DMS153 treated with DMSO at 0.1 percent for 48 hours (cell line): Measurements from ENCODE around the gene BCDIN3D.
A peak's percentile ranks its signal among the peaks of the same experiment; 100 is the strongest.
"Not testable (repeated sequence)": the region's sequence is repeated elsewhere in the genome, so short reads cannot be mapped to it uniquely, and the experiment has no call there.

Experiments
- DNase-seq: peaks from one replicate; lab custom pipeline; 2025; ENCODE audit not compliant: unreplicated experiment; lab: John Stamatoyannopoulos, UW

Gene BCDIN3D

DNA sequence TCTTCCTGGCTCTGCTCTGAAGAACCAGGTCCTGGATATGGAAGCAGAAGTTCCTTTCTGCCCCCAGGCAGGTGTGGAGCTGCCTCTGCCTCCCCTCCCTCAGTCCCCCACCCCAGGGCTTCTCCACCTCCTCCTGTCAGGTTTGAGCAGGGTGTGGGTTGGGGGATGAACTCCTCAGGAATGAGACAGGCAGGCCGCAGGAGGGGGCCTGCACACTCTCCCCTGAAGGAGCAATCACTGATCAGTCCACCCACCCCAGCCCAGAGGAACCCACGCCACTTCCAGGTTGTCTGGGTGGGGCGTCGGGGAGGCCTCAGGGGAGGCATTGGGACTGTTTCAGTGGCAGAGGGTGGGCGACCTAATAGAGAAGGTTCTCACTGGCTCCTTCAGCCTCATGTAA lies 34.2 kb upstream of the BCDIN3D start:
- no peak for DNase-seq

DNA sequence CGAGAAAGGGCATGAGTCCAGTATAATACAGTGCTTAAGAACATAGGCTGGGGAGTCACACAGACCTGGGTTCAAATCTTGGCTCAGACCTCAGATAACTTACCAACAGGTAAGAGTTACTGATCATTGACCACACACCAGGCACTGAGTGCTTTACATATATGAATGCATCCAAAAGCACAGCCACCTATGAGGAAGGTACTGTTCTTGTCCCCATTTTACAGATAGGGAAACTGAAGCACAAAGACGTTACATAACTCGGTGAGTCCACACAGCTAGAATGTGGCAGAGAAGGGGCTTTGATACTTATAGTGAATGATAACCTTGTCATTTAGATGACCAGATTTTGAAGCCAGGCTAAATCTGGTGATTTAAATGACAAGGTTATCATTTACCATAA lies 33.2 kb upstream of the BCDIN3D start:
- no peak for DNase-seq

DNA sequence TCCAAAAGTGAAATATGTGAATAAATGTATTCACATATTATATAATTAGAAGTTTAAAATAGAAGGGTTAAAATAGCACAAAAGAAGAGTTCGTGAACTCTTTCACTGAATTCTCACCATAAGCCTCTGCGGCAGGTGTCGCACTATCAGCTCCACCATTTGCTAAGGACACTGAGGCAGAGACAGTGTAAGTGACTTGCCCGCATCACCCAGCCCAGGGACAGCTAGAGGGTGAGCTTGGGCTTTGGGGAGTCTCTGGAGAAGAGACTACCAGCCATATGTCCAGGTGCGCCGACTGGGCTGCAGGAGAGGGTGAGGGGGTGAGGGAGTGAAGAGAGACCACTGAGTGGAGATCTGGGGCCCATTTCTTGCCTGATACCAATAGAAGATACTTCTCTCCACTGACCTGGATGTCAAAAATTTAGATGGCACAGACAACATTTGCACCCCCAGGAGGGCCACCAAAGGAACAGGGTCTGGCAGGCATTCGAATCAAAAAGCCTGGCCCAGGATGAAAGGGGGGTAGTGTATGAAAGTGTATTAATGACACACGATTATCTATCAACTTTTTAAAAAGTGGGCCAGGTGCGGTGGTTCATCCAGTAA lies 32.3 kb upstream of the BCDIN3D start:
- DNase-seq, result no peak

DNA sequence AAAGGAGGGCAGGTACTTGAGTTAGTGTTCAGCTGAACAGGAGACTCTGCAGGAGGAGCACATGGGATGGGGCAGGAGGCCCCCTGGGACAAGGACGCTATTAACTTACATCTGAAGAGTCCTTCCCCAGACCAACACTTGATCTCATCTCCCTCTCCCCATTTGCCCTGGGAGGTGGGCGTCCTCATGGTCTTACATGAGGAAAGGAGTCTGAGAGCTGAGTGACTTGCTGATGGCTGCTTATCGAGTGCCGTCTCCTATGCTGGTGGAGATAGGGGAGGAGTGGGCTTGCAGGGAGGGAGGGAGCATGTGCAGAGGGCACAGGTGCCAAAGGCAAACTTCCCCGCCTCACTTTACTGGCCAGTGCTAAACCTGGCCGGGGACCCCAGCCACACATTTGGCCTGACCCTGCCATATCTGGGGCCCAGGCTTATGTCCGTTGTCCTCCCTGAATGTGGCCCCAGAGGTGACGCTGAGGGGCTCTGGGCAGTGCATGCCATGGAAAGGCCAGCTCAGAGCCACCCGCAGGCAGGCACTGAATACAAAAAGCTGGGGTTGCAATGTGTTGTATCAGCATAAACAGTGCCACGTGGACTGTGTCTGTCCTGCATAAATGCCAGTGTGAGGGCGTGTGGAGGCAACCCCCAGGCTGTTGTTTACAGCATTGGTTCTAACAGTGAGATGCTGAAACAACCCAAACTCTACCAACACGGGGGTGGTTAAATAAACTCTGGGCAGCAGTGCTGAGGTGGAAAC lies 31.4 kb upstream of the BCDIN3D start:
- no peak for DNase-seq

DNA sequence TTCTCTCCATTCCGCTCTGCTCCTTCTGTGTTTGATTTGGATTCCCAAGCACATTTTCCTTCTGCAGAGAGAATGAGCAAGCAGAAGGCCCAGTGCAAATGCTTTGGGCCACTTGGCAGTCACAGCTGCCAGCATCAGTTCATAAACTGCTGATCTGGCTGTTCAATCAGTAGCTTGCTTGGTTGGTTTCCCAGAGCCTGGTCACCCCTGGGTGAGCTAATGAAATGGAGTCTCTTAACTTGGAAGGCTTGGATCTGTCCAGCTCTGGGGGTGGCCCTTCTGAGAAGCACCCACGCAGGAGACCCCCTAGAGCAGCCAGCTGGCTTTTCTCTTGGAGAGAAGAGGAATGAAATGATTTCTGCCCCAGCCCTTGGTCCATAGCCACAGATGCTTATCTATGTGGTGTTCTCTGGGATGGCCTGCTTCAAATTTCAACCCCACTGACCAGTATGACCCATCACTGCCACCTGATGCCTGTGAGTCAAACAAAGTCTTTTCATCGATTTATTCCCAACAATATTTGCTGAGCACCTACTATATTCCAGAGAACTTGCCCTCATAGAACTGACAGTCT lies 30.5 kb upstream of the BCDIN3D start:
- DNase-seq, result no peak

DNA sequence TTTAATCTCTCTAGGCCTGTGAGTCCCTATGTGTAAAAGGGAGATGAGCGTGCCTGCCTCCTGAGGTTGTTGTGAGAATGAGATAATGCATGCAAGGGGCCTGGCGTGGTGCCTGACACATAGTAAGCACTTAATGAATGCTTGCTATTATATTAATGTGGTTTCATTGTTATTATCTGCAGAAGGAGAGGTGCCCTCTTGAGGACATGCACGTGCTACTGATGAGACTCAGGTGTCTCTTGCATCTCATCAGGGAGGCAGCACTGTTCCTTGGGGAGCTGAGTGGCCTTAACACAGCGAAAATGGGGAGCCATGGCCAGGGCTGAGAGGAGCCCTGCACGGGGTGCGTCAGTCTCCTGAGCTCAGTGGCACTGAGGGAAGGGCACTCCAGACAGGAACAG lies 29.9 kb upstream of the BCDIN3D start:
- DNase-seq, result no peak

DNA sequence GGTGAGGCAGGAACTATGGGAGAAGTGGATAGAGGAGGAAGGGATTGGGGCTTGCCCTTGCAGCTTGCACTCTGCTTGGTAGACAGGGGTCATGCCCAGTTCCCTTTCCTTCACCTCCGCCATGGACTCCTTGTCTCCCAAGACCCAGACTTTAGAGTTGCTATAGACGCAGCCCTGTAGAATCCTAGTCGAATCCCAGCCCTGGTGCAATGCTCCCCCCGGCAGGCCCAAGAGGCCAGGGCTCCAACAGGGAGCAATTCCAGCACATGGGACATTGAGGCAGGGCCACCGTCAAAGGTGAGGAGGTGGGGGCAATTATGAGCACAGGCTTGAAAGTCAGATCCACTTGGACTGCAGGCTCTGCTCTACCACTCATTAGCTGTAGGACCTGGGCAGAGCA lies 29.5 kb upstream of the BCDIN3D start:
- DNase-seq, result no peak

DNA sequence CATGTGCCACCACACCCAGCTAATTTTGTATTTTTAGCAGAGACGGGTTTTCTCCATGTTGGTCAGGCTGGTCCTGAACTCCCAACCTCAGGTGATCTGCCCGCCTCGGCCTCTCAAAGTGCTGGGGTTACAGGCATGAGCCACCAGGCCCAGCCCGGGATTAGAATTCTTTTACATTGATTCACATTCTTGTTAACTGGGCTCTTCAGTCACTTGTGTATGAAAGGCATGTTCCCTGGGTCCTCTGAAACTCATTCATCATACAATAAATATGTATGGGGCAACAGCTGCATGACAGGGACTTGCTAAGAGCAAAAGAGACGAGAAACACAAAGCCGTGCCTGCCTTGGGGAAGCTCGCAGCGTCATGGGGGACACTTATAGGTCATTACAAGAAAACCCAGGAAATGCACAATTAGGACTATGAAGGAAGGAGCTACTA lies 28.9 kb upstream of the BCDIN3D start:
- not testable (repeated sequence) for DNase-seq

DNA sequence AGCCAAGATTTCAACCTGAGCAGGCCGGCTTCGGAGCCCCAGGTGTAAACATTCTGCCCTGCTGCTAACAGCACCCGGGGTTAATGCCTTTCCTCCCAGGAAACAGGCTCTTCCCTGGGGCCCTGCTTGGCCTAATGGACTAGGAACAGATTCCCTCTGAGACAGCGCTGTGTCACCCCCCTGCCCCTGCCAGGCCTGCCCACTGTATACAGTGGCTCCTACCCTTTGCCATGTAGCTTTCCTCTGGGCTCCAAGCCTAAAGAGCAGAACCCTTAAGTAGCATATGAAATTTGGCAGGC lies 28.3 kb upstream of the BCDIN3D start:
- DNase-seq, result no peak

DNA sequence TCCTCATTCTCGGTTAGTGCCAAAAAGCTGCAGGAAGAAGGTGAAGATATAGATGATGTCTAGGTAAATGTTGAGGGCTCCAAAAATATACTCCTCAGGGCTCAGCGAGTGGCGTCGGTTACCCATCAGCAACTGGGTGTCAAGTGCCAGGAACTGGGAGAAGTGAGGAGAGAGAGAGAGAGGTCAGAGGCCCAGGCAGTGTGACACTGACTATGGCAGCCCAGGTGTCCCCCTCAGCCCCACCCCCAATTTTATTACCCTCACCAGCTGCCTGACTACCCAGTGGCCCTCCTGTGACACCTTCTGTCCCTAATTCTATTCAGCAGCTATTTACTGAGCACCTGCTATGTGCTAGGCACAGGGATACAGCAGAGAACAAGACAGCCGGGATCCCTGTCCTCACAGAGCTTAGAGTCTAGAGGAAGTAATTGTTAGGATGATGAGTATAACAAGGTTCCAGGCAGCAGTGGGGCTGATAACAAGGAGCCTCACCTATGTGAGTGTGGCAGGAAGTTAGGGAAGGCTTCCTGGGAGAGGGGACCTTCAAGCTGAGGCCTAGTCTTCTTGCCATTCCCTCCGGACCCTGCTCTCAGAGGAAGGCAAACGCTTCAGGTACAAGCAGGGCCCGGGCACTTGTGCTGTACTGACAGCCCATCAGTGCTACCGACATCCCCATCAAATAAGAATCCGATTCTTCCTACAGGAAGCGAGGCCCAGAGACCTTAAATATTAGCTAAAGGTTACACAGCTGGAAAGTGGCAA lies 27.8 kb upstream of the BCDIN3D start:
- no peak for DNase-seq

DNA sequence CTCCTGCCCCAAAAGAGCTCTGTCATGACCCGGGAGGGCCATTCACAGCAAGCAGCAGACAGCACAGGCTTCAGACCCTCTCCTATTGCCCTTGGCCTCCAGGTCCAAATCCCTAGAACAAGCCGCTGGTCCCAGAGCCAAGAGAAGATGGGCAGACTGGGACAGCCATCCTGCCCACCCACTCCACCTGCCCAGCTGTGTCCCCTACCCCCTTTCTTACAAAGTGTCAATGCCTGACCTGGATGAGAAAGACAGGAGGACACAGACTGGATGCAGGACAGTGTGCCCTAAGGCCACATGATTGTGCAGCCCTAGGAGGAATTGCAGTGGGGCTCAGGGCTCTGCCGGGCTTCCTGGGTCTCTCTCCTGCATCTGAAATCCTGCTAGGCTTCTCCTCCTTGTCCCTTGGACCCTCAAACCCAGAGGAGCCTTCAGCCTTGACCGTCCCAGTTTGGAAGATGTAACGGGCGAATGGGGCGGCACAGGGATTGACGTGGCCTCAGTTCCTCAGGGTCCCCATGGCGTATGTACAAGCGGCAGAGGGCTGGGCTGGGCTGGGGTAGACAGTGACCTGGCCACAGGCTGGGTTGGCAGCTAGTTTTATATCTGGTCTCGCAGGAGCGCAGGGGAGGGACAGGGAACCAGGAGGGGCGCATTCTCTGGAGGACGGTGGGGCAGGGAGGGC lies 27.1 kb upstream of the BCDIN3D start:
- no peak for DNase-seq

DNA sequence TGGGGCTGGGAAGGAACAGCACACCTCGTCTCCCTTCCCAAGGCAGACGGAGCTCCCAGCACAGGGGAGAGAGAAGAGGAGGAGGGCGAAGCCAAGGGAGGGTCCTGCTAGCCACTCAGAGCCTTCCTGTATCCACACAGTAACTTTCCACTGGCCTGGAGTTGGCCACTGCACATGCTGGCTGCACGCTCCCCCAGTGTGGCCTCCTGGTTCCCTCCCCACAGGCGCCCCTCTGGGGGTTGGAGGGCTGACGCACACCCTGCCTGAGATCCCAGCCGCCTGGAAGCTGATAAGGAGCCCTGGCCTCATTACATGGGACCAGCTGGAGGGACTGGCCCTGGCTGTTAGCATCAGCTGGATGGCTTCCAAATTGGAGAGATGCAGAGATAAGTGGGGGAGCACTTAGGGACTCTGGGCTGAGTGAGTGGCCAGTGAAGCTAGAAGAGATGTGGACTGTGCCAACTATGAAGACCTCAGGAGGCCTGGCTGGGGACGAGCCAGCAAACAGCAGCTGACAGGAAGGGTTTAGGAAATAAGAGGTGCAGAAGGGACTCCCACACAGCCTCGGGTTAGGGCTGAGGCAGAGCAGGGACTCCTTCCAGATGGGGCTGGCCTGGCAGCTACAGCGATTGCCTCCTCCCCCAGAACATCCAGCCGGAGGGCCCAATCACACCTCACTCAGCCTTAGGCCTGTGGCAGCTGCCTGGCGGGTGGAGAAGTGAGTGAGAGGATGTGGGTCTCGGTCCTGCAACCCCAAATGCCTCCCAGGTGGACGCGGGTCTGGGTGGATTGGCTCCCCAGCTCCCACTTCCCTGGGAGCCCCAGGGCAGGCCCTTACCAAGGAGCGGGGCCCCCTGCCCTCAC lies 26.3 kb upstream of the BCDIN3D start:
- DNase-seq, result peak; percentile 42

DNA sequence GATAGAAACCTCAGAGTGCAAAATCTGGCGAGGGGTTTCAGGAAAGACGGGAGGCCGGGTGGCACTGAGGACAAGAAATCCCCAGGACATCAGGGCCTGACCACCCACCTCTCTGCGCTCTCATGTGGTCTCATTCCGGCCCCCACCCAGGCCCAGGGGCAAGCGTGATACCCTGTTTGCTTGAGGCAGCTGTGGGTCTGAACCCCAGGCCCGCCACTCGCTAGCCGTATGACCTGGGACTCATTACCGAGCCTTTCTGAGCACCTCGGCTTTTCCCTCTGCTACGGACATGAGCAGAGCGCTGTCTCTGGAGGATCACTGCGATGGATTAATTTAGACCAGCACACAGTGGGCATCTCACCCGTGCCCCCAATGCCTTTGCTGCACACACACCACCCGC lies 25.5 kb upstream of the BCDIN3D start:
- no peak for DNase-seq

DNA sequence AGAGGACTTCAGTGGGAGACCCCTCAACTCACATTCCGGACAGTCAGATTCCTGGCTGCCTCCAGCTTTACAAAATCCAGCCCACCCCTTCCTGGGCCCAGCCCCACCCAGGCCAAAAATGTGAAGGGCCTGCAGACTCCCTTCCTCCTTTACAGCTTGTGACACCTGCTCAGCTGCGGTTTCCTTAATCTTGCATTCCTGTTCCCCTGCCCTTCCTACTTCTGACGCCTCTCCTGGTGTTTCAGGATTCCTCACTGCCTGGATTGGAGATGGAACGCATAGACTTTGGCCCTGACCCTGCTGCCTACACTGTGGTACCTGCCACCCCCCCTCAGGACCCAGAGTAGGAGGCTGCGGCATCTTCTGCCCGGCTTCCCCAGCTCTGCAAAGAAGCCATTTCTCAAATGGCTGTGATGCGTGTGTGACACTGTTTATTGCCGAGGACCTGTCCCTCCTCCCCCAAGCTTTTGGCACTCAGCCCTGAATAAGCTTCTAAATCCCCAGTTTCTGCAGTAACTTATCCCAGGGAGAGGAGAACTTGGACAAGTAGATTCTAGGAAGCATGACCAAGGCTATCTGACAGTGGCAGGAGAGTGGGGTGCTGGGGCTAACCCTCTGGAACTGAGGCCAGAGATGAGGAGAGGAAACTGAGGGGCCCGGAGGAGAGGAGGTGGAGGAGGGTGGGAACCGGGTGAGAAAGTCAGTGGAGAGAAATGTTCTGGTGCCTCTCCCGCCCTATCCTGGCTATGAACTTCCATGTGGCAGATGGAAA lies 24.9 kb upstream of the BCDIN3D start:
- no peak for DNase-seq

DNA sequence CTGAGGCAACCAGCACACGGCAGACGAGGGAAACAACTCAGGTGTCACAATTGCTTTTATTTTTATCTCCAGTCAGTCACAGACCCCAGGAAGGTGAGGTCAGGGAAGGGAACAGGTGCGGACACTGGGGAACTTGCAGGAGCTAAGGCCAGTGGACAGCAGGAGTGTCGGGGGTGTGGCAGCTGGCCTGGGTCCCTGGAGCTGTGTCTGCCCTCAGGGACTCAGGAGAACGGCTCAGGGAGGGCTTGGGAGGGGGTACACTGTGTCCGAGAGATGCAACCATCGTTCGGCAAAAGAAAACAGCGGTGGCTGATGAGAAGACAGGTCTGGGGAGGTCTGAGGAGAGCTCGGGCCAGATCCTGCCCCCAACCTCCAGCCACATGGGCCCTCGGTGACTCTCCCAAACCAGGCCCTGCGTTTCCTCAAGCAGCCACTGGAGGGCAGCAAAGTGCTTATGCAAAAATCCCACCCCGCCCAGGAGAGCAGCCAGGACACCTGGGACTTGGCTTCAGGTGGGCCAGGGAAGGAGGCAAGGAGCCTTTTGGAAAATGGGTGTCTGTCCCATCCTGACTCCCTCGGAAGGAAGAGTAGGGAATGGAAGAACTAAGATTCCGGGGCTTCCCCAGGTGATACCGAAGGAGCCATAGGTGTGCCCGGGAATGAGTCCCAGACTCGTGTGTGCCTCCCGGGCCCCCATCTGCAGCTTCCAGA lies 24.1 kb upstream of the BCDIN3D start:
- peak; percentile 31 for DNase-seq

DNA sequence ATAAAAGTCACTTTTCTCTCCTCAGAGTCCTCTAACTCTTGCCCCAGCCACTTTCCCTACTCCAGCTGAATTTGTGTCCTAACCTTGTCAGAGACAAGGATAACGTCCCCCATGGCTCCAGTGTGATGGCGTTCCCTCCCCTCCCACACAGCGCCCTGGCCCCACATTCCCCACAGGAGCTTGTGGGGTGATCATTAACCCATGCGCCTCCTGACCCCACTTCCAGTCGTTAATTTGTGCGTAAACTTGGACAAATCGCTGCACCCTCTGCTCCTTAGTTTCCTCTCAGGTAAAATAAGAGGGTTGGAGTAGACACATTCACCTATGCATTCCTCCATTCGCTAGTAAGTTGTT lies 22.9 kb upstream of the BCDIN3D start:
- no peak for DNase-seq

DNA sequence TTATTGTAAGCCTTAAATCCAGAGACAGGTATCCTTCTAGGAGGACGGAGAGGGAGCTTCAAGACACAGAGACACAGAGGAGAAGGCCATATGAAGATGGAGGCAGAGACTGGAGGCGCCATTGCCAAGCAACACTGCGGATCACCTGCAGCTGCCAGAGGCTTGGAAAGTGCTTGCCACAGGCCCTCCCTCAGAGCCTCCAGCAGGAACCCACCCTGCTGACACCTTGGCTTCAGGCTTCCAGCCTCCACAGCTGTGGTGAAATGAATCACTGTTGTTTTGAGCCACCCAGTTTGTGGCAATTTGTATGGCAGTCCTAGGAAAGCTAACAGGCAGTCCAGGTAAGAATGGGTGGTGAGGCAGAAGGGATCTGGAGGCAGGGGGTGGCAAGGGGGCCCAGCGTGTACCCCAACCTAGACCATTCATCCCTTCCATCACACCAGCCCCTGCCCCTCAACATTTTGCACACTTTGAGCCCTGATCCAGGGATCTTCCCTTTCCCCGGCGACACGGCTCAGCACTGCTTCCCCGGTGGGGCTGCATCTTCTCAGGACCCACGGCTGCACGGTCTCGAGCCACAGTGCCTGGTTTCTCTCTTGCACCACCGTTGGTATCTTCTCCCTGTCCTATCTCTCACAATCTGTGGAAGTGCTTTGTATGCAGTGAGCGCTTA lies 22.3 kb upstream of the BCDIN3D start:
- DNase-seq, result no peak

DNA sequence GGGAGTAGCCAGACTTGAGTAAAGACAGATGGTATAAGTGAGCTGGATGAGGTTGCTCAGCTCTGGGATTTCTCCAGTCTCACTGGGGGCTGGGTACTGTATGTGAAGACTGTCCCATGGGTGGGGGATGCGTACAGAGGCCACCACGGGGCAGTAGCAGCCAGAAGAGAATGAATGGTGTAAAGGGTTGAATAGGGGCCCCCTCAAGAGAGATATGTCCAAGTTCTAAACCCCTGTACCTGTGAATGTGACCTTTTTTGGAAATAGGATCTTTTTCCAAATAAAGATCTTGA lies 21.8 kb upstream of the BCDIN3D start:
- DNase-seq, result no peak
